NB4 (cell line): Measurements from ENCODE around the gene RSBN1.

Source experiments
- DNase-seq: peaks from one replicate; pipeline ENCODE4 v3.0.0; 2010; ENCODE audit warnings: low read depth
- H3K4me3 ChIP-seq: one replicate; pipeline ENCODE4 v1.5.1; 2011; ENCODE audit warnings: mild to moderate bottlenecking, low read depth, low read length, moderate library complexity
- MYC ChIP-seq: IDR thresholded peaks from 2 replicates; pipeline ENCODE4 v1.6.1; 2011; ENCODE audit warnings: low read depth, low read length
- POLR2A ChIP-seq: IDR thresholded peaks from 2 replicates; pipeline ENCODE4 v1.6.1; 2011; ENCODE audit warnings: mild to moderate bottlenecking; ENCODE audit not compliant: insufficient read length; ENCODE audit errors: extremely low read depth
- TF ChIP-seq, protein P1 (sequence below): IDR thresholded peaks from one replicate; pipeline ENCODE4 v1.5.1; 2012; ENCODE audit warnings: low read depth, low read length
- TF ChIP-seq, protein P2 (sequence below): IDR thresholded peaks from 2 replicates; pipeline ENCODE4 v1.6.1; 2011; ENCODE audit warnings: low read depth, low read length

The RSBN1 gene

DNA sequence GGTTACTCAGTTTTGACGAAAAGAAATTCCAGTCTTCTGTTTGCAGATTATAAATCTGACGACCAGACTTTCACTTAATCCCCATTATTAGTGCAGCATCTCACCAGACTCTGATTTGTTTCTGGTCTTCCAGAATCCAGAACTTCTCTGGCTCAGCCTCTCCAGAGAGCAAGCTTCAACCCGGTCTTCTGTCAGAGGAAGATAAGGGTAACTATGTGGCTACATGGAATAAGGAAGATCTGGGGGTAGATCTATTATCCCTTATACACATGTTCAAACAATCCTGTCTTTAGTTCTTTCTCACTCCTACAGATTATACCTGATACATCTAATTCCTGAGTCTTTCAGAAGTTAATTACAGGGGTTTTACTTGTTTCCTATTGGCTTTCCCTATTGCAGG, 62.9 kb downstream of the RSBN1 start:
- no peak overlapping the region for H3K4me3 ChIP-seq
- no peak for DNase-seq
- TF ChIP-seq, protein P1, sequence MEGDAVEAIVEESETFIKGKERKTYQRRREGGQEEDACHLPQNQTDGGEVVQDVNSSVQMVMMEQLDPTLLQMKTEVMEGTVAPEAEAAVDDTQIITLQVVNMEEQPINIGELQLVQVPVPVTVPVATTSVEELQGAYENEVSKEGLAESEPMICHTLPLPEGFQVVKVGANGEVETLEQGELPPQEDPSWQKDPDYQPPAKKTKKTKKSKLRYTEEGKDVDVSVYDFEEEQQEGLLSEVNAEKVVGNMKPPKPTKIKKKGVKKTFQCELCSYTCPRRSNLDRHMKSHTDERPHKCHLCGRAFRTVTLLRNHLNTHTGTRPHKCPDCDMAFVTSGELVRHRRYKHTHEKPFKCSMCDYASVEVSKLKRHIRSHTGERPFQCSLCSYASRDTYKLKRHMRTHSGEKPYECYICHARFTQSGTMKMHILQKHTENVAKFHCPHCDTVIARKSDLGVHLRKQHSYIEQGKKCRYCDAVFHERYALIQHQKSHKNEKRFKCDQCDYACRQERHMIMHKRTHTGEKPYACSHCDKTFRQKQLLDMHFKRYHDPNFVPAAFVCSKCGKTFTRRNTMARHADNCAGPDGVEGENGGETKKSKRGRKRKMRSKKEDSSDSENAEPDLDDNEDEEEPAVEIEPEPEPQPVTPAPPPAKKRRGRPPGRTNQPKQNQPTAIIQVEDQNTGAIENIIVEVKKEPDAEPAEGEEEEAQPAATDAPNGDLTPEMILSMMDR: no peak
- TF ChIP-seq, protein P2, sequence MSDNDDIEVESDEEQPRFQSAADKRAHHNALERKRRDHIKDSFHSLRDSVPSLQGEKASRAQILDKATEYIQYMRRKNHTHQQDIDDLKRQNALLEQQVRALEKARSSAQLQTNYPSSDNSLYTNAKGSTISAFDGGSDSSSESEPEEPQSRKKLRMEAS: no peak
- no peak for TF ChIP-seq POLR2A
- TF ChIP-seq MYC: no peak

DNA sequence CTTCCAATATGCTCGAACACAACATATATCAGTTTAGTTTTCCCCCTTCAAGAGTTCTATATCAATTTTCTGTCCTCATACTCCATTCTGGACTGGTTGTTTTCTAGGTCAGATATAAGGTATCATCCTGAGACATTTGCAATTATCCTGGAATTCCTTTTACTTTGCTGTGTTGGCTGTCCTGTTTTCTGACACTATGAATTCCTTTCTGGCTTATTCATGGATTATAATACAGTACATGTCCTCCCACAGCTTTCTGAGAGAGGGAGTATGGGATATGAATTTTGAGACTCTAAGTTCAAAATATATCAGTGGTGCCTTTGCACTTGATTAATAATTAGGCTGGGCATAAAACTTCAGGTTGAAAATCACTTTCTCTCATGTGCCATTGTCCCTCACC, 64.9 kb downstream of the RSBN1 start:
- no peak for DNase-seq
- H3K4me3 ChIP-seq: no peak overlapping the region
- TF ChIP-seq, protein P1: no peak
- TF ChIP-seq POLR2A (no peak), MYC (no peak)

DNA sequence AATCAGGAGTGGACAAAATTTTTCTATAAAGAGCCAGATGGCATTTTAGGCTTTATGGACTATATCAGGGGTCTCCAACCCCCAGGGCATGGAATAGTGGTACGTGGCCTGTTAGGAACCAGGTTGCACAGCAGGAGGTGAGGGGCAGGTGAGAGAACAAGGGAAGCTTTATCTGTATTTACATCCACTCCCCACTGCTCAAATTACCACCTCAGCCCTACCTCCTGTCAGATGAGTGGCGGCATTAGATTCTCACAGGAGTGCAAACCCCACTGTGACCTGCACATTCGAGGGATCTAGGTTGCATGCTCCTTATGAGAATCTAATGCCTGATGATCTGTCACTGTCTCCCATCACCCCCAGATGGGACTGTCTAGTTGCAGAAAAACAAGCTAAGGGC, 66.9 kb downstream of the RSBN1 start:
- DNase-seq: no peak
- no peak overlapping the region for H3K4me3 ChIP-seq
- TF ChIP-seq, protein P2: no peak
- TF ChIP-seq, protein P1: no peak

DNA sequence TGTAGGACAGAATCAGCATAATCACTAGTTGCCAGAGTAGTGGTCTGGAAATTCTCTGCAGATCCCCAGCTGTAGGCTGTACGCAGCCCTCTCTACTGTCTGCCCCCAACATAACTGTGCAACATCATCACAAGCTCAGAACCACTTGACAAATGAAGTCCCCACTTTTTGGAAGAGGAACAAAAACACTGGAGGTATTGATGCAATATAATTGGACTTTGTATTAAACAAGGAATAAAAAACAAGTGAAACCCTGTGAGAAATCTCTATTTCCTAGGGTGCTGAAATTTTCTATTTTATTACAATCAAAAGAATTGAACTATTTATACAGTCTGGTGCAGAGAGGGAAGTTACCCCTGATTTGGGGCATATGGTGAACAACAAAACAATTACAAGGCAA, 68.2 kb downstream of the RSBN1 start:
- no peak for TF ChIP-seq POLR2A
- TF ChIP-seq MYC: no peak
- TF ChIP-seq, protein P2: no peak
- TF ChIP-seq, protein P1: no peak
- no peak overlapping the region for H3K4me3 ChIP-seq
- DNase-seq: no peak

DNA sequence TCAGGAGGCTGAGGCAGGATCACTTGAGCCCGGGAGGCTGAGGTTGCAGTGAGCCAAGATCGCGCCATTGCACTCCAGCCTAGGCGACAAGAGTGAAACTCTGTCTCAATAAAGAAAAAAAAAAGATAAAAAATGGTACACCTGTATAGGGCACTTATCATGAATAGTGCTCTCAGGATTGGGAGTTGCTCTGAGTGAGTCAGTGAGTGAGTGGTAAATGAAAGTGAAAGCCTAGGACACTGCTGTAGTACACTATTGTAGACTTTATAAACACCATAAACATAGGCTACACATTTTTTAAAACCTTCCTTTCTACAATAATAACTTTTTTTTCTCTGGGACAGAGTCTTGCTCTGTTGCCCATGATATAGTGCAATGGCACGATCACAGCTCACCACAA, 69.8 kb downstream of the RSBN1 start:
- TF ChIP-seq, protein P1: no peak
- no peak for TF ChIP-seq MYC
- TF ChIP-seq, protein P2: no peak
- TF ChIP-seq POLR2A: no peak
- no peak for DNase-seq
- H3K4me3 ChIP-seq: no peak overlapping the region

DNA sequence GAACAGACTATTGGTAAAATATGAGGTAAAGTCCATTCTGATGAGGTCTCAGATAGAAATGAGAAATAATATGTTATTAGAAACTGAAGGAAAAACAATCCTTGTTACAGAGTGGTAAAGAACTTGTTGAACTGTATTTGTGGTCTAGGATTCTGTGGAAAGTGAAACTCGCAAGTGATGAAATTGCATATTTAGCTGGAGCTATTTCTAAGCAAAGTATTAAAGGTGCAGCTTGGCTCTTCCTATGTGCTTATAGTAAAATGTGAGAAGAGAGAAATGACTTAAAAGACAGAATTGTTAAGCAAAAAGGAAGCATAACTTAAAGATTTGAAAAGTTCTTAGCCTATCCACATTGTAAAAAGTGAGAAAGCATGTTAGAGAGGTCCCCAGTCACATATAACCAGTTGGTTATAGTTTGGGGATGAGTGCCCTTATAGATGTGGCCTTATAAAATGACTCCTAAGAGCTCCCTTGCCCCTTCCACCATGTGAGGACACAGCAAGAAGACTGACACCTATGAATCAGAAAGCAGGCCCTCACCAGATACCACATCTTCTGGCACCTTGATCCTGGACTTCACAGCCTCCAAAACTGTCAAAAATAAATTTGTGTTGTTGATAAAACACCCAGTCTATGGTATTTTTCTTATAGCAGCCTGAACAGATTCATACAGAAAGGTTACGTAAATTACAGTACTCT, 77.8 kb downstream of the RSBN1 start:
- TF ChIP-seq, protein P2: no peak
- TF ChIP-seq POLR2A (no peak), MYC (no peak)
- TF ChIP-seq, protein P1: no peak
- no peak for DNase-seq
- no peak overlapping the region for H3K4me3 ChIP-seq
